ENCODE results near the gene INSYN1.

The INSYN1 gene

DNA sequence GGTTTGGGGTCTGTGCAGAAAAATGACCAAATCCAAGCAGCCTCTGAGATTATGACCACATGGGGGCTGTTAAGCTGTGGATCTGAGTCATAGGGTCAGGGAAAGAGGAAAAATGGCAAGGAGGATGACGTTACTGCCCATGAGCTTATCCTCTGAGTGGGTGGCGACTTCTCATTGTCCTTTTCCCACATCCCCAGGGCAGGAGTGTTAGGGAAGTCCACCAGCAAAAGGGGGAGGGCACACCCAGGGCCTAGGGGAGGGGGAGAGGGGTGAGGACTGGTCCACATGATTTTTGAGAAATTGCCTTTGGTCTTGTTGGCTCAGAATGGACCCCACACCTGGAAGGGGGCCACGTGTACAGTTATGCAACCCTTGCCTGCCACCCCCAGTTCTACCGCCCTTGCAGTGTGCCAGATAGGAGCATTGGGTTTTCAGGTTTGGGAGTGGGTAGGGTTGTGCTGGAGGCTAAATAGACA is 66.3 kb downstream of the INSYN1 start:
- peak; percentile 91 for DNase-seq (ENCODE audit: low read depth)

DNA sequence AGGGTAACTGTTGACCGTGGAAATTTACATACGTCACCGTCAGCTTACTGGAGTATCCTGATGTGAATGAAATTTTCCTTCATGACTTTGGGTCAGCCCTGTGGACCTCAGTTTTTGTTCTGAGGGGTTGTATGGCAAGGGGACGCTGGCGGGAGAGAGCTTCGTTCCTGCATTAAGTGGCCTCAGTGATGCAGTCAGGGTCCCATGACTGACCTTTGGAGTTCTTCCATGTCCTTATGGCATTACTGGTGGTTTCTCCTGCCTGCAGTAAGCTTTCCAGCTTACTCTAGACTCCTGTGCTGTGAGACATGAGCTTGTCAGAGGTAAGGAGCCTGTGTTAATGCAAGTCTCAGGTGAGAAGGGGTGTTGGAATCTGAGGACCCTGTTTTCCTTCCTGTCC is 67.2 kb downstream of the INSYN1 start:
- DNase-seq (ENCODE audit: low read depth): no peak

Measured in stromal cell of bone marrow (primary cell).